GM12873 (cell line): ENCODE measurements around the gene MPDZ.

Source experiments
- TF ChIP-seq, protein P1 (sequence below): IDR thresholded peaks from 2 replicates; pipeline ENCODE4 v1.5.1; 2012; ENCODE audit warnings: low read depth, mild to moderate bottlenecking, moderate library complexity, low read length, control low read depth; ENCODE audit not compliant: insufficient read depth; ENCODE audit errors: missing control alignments

MPDZ gene

GRCh38 chr9:13089666-13090065 lies 189.8 kb downstream of the MPDZ start:
- TF ChIP-seq, protein P1, sequence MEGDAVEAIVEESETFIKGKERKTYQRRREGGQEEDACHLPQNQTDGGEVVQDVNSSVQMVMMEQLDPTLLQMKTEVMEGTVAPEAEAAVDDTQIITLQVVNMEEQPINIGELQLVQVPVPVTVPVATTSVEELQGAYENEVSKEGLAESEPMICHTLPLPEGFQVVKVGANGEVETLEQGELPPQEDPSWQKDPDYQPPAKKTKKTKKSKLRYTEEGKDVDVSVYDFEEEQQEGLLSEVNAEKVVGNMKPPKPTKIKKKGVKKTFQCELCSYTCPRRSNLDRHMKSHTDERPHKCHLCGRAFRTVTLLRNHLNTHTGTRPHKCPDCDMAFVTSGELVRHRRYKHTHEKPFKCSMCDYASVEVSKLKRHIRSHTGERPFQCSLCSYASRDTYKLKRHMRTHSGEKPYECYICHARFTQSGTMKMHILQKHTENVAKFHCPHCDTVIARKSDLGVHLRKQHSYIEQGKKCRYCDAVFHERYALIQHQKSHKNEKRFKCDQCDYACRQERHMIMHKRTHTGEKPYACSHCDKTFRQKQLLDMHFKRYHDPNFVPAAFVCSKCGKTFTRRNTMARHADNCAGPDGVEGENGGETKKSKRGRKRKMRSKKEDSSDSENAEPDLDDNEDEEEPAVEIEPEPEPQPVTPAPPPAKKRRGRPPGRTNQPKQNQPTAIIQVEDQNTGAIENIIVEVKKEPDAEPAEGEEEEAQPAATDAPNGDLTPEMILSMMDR: no peak

GRCh38 chr9:13088720-13089427 lies 190.6 kb downstream of the MPDZ start:
- TF ChIP-seq, protein P1: peak; percentile 75

GRCh38 chr9:13083963-13084528 lies 195.4 kb downstream of the MPDZ start:
- TF ChIP-seq, protein P1: no peak

DNA sequence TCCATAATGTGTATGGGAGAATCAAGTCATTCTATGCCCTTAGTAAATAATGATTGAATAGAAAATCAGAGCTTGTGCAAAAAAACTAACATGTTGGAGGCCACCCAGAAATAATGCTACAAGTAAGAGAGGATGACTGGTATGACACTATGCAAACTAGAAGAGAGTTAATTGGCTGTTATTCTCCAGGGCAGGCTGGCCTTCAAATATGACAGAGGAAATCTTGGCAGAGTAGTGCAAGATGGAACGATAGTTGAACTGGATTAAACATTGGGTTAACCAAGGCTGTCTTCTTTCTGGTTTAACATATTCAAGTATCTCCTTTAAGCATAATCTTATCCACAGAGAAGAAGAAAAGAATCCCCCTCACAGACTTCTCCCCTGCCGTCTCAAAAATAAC lies 196.1 kb downstream of the MPDZ start:
- TF ChIP-seq, protein P1: no peak

- TF ChIP-seq, protein P1: no peak
Measured at GRCh38 chr9:13082796-13083195, 196.7 kb downstream of the MPDZ start.

DNA sequence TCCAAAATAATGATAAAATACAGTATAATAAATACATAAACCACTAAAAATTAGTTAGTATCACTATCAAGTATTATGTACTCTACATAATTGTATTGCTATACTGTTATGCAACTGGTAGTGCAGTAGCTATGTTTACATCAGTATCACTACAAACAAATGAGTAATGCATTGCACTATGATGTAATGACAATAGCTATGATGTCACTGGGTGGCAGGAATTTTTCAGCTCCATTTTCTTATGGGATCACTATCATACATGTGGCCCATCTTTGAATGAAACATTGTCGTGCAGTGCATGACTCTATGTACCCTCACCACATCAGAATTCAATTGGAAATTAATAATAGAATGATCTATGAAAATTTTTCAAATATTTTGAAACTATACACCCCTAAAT lies 201.3 kb downstream of the MPDZ start:
- TF ChIP-seq, protein P1: no peak

- TF ChIP-seq, protein P1: no peak
Measured at GRCh38 chr9:13076616-13077015, 202.9 kb downstream of the MPDZ start.
